BLaER1 (cell line): Measurements from ENCODE around the gene ATP1A2.

Source experiments
- H3K27ac ChIP-seq: shearing (Covaris generic); formaldehyde crosslinking; 2 replicates; pipeline ENCODE4 v1.8.1; 2022
- H3K27me3 ChIP-seq: shearing (Covaris generic); formaldehyde crosslinking; 2 replicates; pipeline ENCODE4 v1.8.1; 2022
- H3K36me3 ChIP-seq: shearing (Covaris generic); formaldehyde crosslinking; 2 replicates; pipeline ENCODE4 v1.8.1; 2022
- H3K4me1 ChIP-seq: shearing (Covaris generic); formaldehyde crosslinking; 2 replicates; pipeline ENCODE4 v1.8.1; 2022
- H3K4me2 ChIP-seq: shearing (Covaris generic); formaldehyde crosslinking; 2 replicates; pipeline ENCODE4 v1.8.1; 2022
- H3K4me3 ChIP-seq: shearing (Covaris generic); formaldehyde crosslinking; 2 replicates; pipeline ENCODE4 v1.8.1; 2022
- H3K9ac ChIP-seq: shearing (Covaris generic); formaldehyde crosslinking; 2 replicates; pipeline ENCODE4 v1.8.1; 2022
- H3K9me3 ChIP-seq: shearing (Covaris generic); formaldehyde crosslinking; 2 replicates; pipeline ENCODE4 v1.8.1; 2022
- H4K20me1 ChIP-seq: shearing (Covaris generic); formaldehyde crosslinking; 2 replicates; pipeline ENCODE4 v1.8.1; 2022
- Cebpa-rat ChIP-seq: shearing (Covaris generic); IDR thresholded peaks from 2 replicates; pipeline ENCODE4 v1.8.1; 2022

The ATP1A2 gene

DNA sequence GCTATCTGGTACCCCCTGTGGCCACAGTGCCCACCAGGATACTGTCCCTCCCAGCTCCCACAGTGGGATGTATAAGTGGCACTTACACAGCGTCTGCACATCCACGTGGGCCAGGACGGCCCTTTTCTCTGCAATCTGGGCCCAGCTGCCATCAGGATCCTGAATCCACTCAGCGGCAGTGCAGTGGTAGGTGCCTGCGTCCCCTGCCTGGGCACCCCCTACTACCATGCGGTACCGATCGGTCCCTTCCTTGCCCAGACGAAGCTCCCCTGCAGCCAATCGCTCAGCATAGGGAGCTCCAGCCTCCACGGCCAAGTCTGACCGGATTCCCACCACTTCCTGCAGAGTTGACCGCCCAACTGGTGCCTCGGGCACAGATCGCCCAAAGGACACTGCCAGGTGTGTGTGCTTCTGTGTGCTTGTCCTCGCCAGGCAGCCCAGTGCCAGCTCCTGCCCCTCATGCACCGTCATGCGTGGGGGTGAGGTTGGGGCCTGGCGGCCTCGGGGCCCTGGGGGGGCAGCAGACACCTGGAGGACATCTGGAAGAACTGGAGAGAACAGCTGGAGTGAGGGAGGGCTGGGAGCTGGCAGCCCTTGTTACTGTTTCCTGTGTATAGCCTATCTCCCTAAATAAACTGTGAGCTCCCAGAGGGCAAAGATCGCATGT is 21.8 kb upstream of the ATP1A2 start:
- no peak for TF ChIP-seq Cebpa-rat
- Histone ChIP-seq H3K4me1 (peaks cover 48% of the 10 kb centered on the region), H3K4me3 (no peak overlapping the region), H3K4me2 (peak overlapping the region; percentile 28), H3K36me3 (peaks cover 69% of the 10 kb centered on the region), H4K20me1 (peaks cover 49% of the 10 kb centered on the region), H3K27ac (peak overlapping the region; percentile 56), H3K27me3 (no peaks in the 10 kb centered on the region), H3K9me3 (no peaks in the 10 kb centered on the region), H3K9ac (no peak overlapping the region)

DNA sequence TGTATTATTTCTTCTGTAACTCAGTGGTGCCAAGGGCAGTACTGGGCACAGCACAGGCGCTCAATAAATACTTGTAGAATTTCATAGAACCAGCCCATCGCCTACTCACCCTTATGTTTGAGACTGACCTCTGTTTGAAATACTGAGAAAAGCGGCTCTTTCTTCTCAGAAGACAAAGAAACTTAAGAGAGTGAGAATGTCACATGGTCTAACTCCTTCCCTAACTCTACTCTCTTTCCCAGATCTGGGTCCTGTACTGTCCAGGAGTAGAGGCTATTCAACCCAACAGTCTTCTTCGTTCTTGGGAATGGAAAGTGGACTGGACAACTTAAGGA is 21.3 kb upstream of the ATP1A2 start:
- Histone ChIP-seq H3K27ac (peak overlapping the region; percentile 56), H3K36me3 (peaks cover 65% of the 10 kb centered on the region)

DNA sequence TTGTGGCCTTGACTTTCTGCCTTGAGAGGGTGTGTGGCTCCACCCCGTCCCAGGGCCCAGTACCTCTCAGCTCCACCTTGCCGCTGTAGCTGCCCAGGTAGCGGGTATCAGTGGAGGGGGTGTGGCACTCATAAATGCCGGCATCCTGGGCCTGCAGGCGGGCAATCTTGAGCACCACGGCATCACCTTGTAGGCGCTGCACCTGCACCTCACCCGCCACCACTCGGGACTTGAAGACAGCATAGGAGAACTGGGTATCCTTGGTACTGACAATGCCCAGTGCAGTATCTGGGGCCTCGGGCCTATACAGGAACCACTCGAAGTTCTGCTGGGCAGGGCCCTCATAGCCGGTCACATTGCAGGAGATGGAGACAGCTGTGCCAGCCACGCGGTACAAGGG is 20.8 kb upstream of the ATP1A2 start:
- no peaks in the 10 kb centered on the region for H3K9me3 ChIP-seq
- no peak overlapping the region for H3K9ac ChIP-seq
- H3K4me1 ChIP-seq, result peaks cover 56% of the 10 kb centered on the region
- no peak overlapping the region for H3K4me3 ChIP-seq
- peak overlapping the region; percentile 28 for H3K4me2 ChIP-seq
- H3K36me3 ChIP-seq, result peaks cover 60% of the 10 kb centered on the region
- H3K27me3 ChIP-seq, result no peaks in the 10 kb centered on the region
- TF ChIP-seq Cebpa-rat, result no peak
- peaks cover 49% of the 10 kb centered on the region for H4K20me1 ChIP-seq
- H3K27ac ChIP-seq, result no peak overlapping the region

More for the DNA sequence above, 21.3 kb upstream of the ATP1A2 start:
- H3K9me3 ChIP-seq, result no peaks in the 10 kb centered on the region
- H3K4me3 ChIP-seq, result no peak overlapping the region
- H3K27me3 ChIP-seq, result no peaks in the 10 kb centered on the region
- H3K9ac ChIP-seq, result no peak overlapping the region
- peaks cover 51% of the 10 kb centered on the region for H3K4me1 ChIP-seq
- H3K4me2 ChIP-seq, result peak overlapping the region; percentile 28
- H4K20me1 ChIP-seq, result peaks cover 49% of the 10 kb centered on the region
- no peak for TF ChIP-seq Cebpa-rat

DNA sequence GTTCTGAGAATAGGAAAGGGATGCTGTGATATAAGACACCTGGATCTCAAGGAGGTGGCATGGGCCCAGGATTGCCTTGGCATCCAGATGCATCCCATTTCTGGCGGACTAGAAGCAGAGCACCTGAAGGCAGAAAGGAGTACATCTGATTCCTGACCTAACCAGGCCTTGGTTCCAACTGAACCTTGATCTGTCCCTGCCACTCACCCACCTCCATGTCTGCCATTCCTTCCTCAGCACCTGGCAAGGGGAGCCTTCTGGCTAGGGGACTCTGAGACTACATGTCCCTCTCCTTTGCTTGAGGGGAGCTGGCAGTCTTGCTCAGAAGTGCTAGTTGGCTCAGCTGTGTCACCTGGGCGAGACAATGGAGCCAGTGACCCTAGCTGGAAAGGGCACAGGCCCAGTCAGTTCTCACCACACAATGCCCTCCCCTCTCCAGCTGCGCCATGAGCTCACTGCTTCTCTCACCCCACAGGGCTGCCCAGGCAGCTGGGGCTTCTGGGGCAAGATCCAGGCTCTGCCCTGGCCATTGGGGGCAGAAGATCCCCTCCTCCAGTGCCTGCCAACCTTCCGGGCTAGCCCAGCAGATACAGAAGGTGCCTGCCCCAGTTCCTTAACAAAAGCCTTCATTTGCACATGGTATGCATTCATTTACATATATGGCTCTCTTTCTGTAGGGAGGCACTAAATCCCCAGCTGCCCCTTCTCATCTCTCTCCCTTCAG is 20.0 kb upstream of the ATP1A2 start:
- H3K27me3 ChIP-seq, result no peaks in the 10 kb centered on the region
- H3K36me3 ChIP-seq, result peaks cover 53% of the 10 kb centered on the region
- H3K9me3 ChIP-seq, result no peaks in the 10 kb centered on the region
- peak overlapping the region; percentile 92 for H3K4me2 ChIP-seq
- peak overlapping the region; percentile 5; the same call in 1 of the 2 replicates for H3K27ac ChIP-seq
- TF ChIP-seq Cebpa-rat, result no peak
- H3K9ac ChIP-seq, result no peak overlapping the region
- H4K20me1 ChIP-seq, result peaks cover 49% of the 10 kb centered on the region
- no peak overlapping the region for H3K4me3 ChIP-seq
- H3K4me1 ChIP-seq, result peaks cover 57% of the 10 kb centered on the region

DNA sequence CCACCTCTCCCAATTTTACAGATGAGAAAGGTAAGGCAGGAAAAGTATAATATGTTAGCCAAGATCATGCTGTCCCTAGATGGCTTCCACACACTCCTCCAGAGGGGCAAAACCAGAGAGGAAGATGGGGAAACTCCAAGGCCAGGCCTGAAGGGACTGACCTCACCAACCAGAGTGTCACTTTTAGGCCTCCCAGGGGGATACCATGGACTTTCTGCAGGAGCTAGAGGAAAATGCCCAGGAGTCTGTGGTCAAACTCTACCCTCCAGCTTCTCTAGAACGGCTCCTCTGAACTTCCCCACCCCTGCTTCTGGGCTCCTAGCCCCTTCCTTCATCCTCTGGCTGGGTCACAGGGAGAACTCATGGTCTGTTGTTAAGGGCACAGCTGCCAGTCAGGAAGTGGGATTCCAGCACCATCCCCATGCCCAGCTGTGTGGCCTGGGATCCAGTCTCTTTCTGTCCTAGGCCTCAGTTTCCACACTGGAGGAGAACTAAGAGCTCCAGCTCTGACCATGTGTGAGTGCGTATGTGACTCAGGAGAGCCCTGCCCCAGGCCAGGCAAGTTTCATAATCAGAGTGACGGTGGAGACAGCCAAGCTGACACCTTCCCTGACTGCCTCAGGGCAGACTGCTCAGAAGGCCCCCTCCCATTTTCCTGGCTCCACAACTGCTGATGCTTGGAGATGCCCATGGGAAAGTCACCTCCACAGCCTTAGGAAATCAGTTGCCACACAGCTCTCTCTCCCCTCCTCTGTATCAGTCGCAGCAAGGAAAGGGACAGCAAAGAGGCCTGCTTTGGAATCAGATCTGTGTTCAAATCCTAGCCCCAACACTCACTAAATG is 19.1 kb upstream of the ATP1A2 start:
- H3K9ac ChIP-seq, result peak overlapping the region; percentile 90; the same call in 1 of the 2 replicates
- H3K4me1 ChIP-seq, result peaks cover 62% of the 10 kb centered on the region
- peaks cover 49% of the 10 kb centered on the region for H4K20me1 ChIP-seq
- no peaks in the 10 kb centered on the region for H3K9me3 ChIP-seq
- peaks cover 43% of the 10 kb centered on the region for H3K36me3 ChIP-seq
- H3K27me3 ChIP-seq, result no peaks in the 10 kb centered on the region
- no peak overlapping the region for H3K4me3 ChIP-seq
- TF ChIP-seq Cebpa-rat, result no peak
- peak overlapping the region; percentile 92 for H3K4me2 ChIP-seq
- H3K27ac ChIP-seq, result 0 out of 2 replicates have a peak overlapping the region, but pooled peaks have one; percentile 5

DNA sequence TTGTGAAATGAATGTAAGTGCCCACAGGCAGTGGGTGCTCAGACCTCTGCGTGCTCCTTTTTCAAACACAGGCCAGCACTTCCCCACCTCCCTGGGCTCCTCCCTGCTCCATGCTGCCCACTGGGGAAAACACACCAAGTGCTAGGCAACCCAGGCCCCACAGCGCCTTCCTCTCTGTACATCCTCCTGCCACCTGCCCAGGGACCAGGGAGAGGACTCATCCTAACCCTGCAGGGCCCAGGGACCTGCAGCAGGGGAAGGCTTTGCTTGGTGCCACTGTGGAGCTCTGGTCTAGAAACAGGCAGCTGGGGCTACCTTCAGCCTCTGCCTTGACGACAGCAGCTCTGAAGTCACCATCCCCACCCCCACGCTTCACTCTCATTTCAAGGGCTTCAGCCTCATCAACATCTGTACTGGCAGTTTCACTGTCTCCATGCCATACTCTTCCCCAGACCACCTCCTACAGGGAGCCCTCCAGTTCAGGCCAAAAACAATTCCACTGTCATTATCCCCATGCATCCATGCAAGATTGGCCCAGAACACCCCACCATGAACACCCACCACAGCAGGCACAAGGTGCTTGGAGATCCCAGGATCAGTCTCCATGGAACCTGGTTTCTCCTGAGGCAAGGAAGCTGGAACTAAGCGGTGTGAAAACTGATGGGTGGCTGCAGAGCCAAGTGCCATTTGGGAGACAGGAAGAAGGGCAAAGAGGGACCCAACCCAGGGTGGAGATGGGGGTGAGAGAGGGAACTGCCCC is 18.2 kb upstream of the ATP1A2 start:
- Histone ChIP-seq H3K4me2 (peak overlapping the region; percentile 92), H3K4me1 (peaks cover 67% of the 10 kb centered on the region), H3K27me3 (no peaks in the 10 kb centered on the region), H4K20me1 (peaks cover 47% of the 10 kb centered on the region), H3K4me3 (peak overlapping the region; percentile 85), H3K9me3 (no peaks in the 10 kb centered on the region), H3K9ac (peak overlapping the region; percentile 90), H3K27ac (peak overlapping the region; percentile 80), H3K36me3 (peaks cover 35% of the 10 kb centered on the region)
- TF ChIP-seq Cebpa-rat, result no peak

DNA sequence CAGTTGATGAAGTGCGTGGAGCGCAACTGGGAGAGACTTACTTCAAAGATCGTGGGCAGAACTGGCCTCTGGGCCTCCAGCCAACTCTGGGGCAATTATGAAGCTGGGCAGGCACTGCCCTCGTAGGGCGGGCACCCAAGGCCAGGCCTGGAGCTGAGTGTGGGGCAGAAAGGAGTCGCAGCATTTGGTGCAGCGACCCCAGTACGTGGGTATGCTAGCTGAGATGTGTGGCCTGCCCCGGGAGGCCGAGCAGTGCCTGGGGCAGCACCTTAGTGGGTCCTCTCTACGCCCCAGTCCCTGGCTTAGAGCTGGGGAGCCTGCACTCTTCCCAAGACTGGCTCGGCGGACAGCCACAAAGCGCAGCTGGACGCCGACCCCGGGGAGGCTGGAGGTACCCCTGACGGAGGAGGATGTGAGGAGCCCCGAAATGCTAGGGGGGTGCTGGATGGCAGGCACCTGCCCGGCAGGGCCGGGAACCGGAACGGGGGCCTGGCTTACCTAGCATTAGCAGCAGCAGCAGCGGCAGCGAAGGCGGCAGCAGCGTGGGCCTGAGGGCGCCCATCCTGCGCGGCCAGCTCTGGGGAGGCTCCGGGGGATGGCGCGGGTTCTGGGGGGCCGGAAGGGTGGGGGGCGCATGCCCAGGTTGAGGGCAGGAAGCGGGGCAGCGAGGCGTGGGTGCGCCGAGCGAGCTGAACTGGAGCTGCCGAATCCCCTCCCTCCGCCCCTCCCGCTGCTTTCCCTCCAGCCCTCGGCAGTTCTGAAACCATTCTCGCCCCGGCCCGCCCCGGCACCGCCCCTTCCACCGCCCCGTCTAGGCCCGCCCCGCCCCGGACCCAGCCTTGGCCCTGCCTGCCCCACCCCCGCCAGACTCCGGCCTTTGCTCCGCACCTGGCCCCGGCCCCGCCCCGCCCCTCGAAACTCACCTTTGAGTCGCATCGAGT is 17.4 kb upstream of the ATP1A2 start, which contains the start of gene IGSF8:
Gene IGSF8 (minus strand): TSS at position 709 of the 941 bp plus-strand sequence. CDS start 147 bp downstream, at position 562.
- peaks cover 75% of the 10 kb centered on the region for H3K4me1 ChIP-seq
- no peaks in the 10 kb centered on the region for H3K27me3 ChIP-seq
- peak within 1 kb of the TSS; percentile 90 for H3K9ac ChIP-seq
- H4K20me1 ChIP-seq, result peaks cover 39% of the 10 kb centered on the region; the same call in 1 of the 2 replicates
- peak within 1 kb of the TSS; percentile 98 for H3K4me2 ChIP-seq
- H3K27ac ChIP-seq, result peak within 1 kb of the TSS; percentile 80
- H3K36me3 ChIP-seq, result peaks cover 26% of the 10 kb centered on the region
- H3K9me3 ChIP-seq, result no peaks in the 10 kb centered on the region
- no peak for TF ChIP-seq Cebpa-rat
- peak within 1 kb of the TSS; percentile 85 for H3K4me3 ChIP-seq

DNA sequence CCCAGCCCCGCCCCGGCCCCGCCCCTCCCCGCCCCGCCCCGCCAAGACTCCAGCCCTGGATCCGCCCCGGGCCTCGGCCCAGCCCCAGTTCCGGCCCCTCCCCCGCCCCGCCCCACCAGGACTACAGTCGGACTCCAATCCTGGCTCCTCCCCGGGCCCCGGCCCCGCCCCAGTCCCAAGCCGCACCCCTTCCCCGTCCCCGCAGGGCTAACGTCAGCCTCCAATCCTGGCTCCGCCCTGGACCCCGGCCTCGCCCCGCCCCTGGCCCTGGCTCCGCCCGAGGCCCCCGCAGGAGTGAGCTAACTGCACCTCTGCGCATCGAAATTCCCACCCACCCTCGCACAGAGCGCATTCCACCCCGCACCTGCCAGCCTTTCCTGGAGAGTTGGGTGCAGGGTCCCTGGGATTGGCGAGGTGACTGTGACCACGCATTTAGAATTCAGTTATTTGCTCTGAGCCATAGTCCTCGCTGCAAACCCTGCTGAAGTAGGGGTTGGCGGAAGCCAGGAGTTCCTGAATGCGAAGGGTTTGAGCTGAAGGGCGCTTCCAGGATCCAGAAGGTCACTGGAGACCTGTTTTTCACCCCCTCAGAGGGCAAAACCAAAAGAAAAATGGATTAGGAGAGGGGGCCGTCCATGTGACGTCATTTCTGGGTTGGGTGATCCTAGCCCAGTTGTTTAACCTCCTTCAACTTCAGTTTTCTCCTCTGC is 16.6 kb upstream of the ATP1A2 start:
- no peak for TF ChIP-seq Cebpa-rat
- no peaks in the 10 kb centered on the region for H3K9me3 ChIP-seq
- H3K9ac ChIP-seq, result peak overlapping the region; percentile 76
- peaks cover 18% of the 10 kb centered on the region for H3K36me3 ChIP-seq
- peaks cover 74% of the 10 kb centered on the region for H3K4me1 ChIP-seq
- H3K27me3 ChIP-seq, result no peaks in the 10 kb centered on the region
- H3K4me2 ChIP-seq, result peak overlapping the region; percentile 98
- peaks cover 37% of the 10 kb centered on the region; the same call in 1 of the 2 replicates for H4K20me1 ChIP-seq
- peak overlapping the region; percentile 67 for H3K4me3 ChIP-seq
- peak overlapping the region; percentile 70 for H3K27ac ChIP-seq
